Right cardiac atrium (tissue), 5 donors: Measurements from ENCODE around the gene LRRC9. TPM values are rescaled to one million over a fixed set of nuclear protein-coding genes. Genes with fewer than 3 reads are reported as not detected.
"Not testable (repeated sequence)": the region's sequence is repeated elsewhere in the genome, so short reads cannot be mapped to it uniquely, and the experiment has no call there.

Experiments
- ATAC-seq, 2 donors: fragments of 200-7000 bp; cut with Tn5 transposase; one replicate each; pipeline versions ENCODE4 v1.8.0 to v1.9.1; 2020; ENCODE audit warnings: moderate library complexity in 2 of 2, mild to moderate bottlenecking in 1 of 2
- DNase-seq, 3 donors: peaks; one replicate each; pipeline ENCODE4 v3.0.0-alpha.2; 2020
- H3K27ac ChIP-seq: one replicate; pipeline ENCODE4 v1.5.1; 2013; ENCODE audit warnings: mild to moderate bottlenecking, low read length, control low read depth, moderate library complexity
- H3K27me3 ChIP-seq: one replicate; pipeline ENCODE4 v1.6.1; 2013; ENCODE audit not compliant: control insufficient read depth, insufficient read depth
- H3K4me1 ChIP-seq: one replicate; pipeline ENCODE4 v1.6.1; 2013; ENCODE audit warnings: low read length; ENCODE audit not compliant: control insufficient read depth, insufficient read depth
- H3K4me3 ChIP-seq: one replicate; pipeline ENCODE4 v1.5.1; 2013; ENCODE audit warnings: low read length, control low read depth
- H3K9me3 ChIP-seq: one replicate; pipeline ENCODE4 v1.6.1; 2013; ENCODE audit warnings: low read length; ENCODE audit not compliant: control insufficient read depth
- WGBS: extraction: QIAGEN DNeasy Blood & Tissue Kit; methylation state at CpG from one replicate; pipeline ENCODE4 v1.1.7; 2013; 5-methylcytosine and 5-hydroxymethylcytosine counted together
- intact Hi-C, 4 donors: fragments of 100-400 bp; cut with DNase I; formaldehyde crosslinking; loops; one replicate each; pipeline versions ENCODE4 v1.11.0 to v1.14.0; 2022 to 2023
- polyA plus RNA-seq: library from polyadenylated mRNA; stranded (reverse); fragments of 200-250 nt; gene quantifications from one replicate; pipeline ENCODE4 v1.2.3, GENCODE V29; 2013
- total RNA-seq, 4 donors: library from RNA; stranded (reverse); fragmentation: NEBNext Ultra II Directional; extraction: Animal tissue kit (Norgen Biotek cat#: 25700); gene quantifications; one replicate each; pipeline ENCODE4 v1.2.1, GENCODE V29; 2021
- donor health status: healthy with polysubstance abuse.
- donor health status: DM: no; HTN: yes; CAD: no.
- donor health status: DM: no; HTN: no; CAD: no.
- donor health status: DM: no; HTN: yes; CAD: no; lungs with severe emphysema.
- donor health status: DM: yes; HTN: yes; CAD: no.

LRRC9 gene
- total and polyA plus RNA-seq, 5 donors: 0.07 to 0.18 TPM; not detected in 3

DNA sequence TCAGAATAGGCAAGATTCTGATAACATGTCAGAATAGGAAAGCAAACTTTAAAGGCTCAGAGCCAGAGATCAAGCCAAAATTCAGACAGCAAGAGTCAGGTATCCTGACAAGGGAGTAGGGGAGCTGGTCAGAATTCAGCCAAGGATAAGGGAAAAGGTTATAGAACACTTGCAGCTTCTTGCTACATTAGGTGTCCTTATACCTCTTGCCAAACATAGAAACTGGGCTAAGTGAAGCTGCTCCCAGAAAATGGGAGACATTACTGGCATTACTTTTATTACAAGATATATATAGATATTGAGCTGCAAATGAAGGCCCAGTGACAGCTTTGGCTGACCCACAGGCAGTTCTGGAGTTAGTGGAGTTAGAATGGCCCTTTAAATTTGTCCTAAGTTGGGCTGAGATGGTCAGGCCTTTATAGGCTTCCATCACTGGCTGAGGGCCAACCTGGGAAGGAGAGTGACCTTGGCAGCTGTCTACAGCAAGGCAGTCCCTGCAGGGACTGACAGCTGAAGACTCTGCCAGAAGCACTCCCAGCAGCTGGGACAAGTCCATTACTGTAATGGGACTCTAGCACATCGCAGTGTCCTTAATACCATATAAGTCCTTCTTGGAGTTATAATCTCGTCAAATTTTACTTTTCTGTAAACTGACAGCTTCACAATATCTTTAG, 83.0 kb downstream of the LRRC9 start:
- Histone ChIP-seq H3K4me1 (no peaks in the 10 kb centered on the region), H3K4me3 (no peak overlapping the region), H3K27ac (peak overlapping the region; percentile 33), H3K27me3 (no peaks in the 10 kb centered on the region), H3K9me3 (no peaks in the 10 kb centered on the region)
- WGBS: 26% methylated on average over 2 of the region's 2 CpGs
- DNase-seq: peak; percentile 80 to 89 (median 88)
- peak; percentile 97 to 100 for ATAC-seq
- intact Hi-C loops: no loop called here

DNA sequence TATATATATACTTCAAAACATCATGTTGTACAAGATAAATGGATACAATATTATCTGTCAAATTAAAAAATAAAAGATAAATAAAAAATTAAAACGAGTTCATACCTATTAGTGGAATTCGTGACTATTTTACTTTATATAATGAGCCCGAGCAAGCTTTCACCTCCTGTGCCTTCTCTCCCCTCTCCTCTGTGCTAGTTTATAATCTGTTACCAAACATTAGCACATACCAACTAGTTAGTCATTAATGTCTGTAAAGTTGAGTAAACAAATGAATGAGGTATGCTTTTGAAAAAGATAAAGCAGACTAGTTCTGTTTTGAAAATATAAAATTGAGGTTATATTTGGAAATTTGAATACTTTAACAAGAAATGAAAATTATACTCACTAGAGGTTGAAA, 84.0 kb downstream of the LRRC9 start:
- no peak for DNase-seq
- intact Hi-C loops: no loop called here
- no peak for ATAC-seq
- Histone ChIP-seq H3K9me3 (no peaks in the 10 kb centered on the region), H3K4me1 (no peaks in the 10 kb centered on the region), H3K27me3 (no peaks in the 10 kb centered on the region), H3K4me3 (no peak overlapping the region), H3K27ac (no peak overlapping the region)
- WGBS: 69% methylated on average over 3 of the region's 3 CpGs

DNA sequence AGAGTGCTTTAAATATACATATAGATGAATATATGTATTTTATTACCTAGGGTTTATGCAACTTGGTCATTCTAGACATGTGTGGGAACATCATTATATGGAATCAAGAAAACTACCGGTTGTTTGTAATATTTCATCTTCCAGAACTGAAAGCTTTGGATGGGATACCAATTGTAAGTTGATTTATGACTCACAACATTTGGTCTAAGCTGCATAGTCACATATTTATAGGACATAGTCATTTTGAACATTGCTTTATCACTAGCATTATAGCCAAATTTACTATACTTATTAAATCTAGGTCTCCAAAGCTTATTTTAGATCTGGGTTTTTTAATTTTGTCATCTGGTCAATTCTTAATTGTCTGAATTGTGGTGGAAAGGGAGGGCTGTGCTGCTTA, 88.1 kb downstream of the LRRC9 start:
- Histone ChIP-seq H3K4me1 (no peaks in the 10 kb centered on the region), H3K27me3 (no peaks in the 10 kb centered on the region), H3K9me3 (no peaks in the 10 kb centered on the region), H3K4me3 (no peak overlapping the region), H3K27ac (no peak overlapping the region)
- ATAC-seq (no peak), DNase-seq (no peak)
- WGBS: 64% methylated on average over 1 of the region's 1 CpG
- intact Hi-C loops: no loop called here

DNA sequence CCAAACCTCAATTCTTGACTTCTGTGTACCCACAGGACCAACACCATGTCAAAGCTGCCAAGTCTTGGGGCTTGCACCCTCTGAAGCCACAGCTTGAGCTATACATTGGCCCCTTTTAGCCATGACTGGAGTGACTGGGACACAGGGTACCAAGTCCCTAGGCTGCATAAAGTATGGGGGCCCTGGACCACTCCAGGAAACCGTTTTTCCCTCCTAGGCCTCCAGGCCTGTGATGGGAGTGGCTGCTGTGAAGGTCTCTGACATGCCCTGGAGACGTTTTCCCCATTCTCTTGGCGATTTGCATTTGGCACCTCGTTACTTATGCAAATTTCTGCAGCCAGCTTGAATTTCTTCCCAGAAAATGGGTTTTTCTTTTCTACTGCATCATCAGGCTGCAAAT, 90.3 kb downstream of the LRRC9 start:
- H3K27ac ChIP-seq, DNase-seq, H3K4me3 ChIP-seq, intact Hi-C loops, H3K27me3 ChIP-seq, H3K4me1 ChIP-seq, ATAC-seq, H3K9me3 ChIP-seq: not testable (repeated sequence)
- 47% methylated on average over 4 of the region's 4 CpGs for WGBS

DNA sequence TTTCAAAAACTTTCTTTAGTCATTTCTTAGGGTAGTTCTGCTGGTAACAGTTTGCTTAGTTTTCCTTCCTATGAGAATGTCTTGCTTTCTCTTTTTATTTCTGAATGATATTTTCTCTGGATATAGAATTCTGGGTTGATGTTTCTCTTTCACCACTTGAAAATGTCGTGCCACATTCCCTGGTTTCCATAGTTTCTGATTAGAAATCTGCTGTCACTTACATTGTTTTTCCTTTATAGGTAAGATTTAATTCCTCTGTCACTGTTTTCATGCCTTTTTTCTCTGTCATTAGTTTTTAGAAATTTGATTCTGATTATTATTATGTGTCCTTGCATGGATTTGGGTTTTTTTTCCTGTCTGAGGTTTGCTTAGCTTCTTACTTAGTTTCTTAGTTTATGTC, 94.5 kb downstream of the LRRC9 start:
- WGBS: 65% methylated on average over 1 of the region's 1 CpG
- no peak overlapping the region for H3K4me3 ChIP-seq
- no peaks in the 10 kb centered on the region for H3K4me1 ChIP-seq
- no peaks in the 10 kb centered on the region for H3K9me3 ChIP-seq
- H3K27ac ChIP-seq: no peak overlapping the region
- intact Hi-C loops: no loop called here
- H3K27me3 ChIP-seq: no peaks in the 10 kb centered on the region
- ATAC-seq (no peak), DNase-seq (no peak)

DNA sequence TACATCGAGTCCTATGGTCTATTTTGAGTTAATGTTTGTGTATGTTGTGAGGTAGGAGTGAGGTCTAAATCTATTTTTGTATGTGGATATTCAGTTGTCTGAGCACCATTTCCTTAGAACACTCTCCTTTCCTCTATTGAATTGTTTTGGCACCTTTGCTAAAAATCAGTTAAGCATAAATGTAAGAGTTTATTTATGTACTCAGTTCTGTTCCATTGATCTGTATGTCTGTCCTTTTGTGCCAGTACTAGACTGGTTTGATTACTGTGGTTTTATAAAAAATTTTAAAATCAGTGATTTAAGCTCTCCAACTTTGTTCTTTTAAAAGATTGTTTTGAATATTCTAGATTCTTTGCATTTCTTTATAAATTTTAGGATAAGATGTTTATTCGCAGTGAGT, 101.7 kb downstream of the LRRC9 start:
- ATAC-seq: no peak

DNA sequence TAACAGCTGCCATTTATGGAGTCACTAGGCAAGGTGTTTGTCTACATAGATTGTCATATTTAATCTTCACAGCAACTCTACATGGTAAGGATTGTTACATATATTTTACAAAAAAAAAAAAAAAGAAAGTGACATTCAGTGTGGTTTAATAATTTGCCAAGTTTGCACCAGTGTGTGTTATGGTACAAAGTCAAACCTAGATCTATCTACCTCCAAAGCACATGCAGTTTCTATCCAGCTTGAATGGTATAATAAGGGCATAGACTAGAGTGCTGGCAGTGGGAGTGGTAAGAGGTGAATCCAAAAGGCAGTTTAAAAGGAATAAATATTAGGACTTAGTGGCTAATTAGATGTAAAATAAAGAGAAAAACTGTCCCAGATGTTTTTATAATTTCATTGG, 105.6 kb downstream of the LRRC9 start:
- no peak overlapping the region for H3K27ac ChIP-seq
- no peaks in the 10 kb centered on the region for H3K27me3 ChIP-seq
- intact Hi-C loops: no loop called here
- no peaks in the 10 kb centered on the region for H3K4me1 ChIP-seq
- DNase-seq (no peak), ATAC-seq (no peak)
- H3K9me3 ChIP-seq: no peaks in the 10 kb centered on the region
- H3K4me3 ChIP-seq: no peak overlapping the region

More for the DNA sequence above, 101.7 kb downstream of the LRRC9 start:
- no peak for DNase-seq
- Histone ChIP-seq H3K27ac (no peak overlapping the region), H3K4me3 (no peak overlapping the region), H3K4me1 (no peaks in the 10 kb centered on the region), H3K27me3 (no peaks in the 10 kb centered on the region), H3K9me3 (no peaks in the 10 kb centered on the region)
- WGBS: 74% methylated on average over 2 of the region's 2 CpGs
- intact Hi-C loops: no loop called here

DNA sequence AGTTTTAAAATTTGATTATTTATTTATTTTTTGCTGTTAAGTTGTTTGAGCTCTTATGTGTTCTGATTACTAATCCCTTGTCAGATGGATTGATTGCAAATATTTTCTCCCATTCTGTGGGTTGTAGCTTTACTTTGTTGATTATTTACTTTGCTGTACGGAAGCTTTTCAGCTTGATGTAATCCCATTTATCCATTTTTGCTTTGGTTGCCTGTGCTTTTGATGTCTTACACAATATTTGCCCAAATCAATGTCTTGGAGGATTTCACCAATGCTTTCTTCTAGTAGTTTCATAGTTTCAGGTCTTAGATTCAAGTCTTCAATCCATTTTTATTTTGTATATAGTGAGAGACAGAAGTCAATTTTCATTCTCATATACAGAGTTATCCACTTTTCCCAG, 115.2 kb downstream of the LRRC9 start:
- Histone ChIP-seq H3K4me1 (no peaks in the 10 kb centered on the region), H3K9me3 (no peaks in the 10 kb centered on the region), H3K4me3 (no peak overlapping the region), H3K27me3 (no peaks in the 10 kb centered on the region), H3K27ac (no peak overlapping the region)
- ATAC-seq: no peak
- intact Hi-C loops: no loop called here
- DNase-seq: no peak
- 88% methylated on average over 1 of the region's 1 CpG for WGBS

DNA sequence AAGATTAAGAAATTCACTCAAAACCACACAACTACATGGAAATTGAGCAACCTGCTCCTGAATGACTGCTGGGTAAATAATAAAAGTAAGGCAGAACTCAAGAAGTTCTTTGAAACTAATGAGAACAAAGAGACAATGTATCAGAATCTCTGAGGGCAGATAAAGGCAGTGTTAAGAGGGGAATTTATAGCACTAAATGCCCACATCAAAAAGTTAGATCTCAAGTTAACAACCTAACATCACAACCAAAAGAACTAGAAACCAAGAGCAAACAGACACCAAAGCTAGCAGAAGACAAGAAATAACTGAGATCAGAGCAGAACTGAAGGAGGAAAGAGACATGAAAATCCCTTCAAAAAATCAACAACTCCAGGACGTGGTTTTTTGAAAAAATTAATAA, 128.0 kb downstream of the LRRC9 start:
- H3K27ac ChIP-seq, H3K4me3 ChIP-seq, H3K9me3 ChIP-seq, intact Hi-C loops, ATAC-seq, H3K27me3 ChIP-seq, DNase-seq, H3K4me1 ChIP-seq: not testable (repeated sequence)
- 52% methylated on average over 1 of the region's 1 CpG for WGBS

DNA sequence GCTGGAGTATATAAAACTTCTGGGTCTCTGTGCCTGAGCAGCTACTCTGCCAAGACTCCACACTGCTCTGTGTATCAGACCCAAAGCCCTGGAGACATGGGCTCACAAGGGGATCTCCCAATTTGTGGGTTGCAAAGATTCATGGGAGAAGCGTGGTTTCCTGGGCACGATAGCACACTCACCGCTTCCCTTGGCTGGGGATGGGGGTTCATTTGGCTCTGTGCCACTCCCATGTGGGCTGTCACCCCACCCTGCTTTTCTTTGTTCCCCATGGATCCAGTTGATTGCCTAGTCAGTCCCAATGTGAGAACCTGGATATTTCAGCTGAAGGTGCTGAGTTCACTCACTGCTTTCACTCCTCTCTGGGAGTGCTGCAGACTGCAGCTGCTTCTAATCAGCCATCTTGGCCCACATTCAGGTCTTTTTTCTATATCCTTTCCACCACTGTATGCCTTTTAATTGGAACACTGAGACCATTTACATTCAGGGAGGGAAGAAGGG, 131.8 kb downstream of the LRRC9 start:
- ATAC-seq: peak in 1 of 2 donors; percentile 45
- Histone ChIP-seq H3K27ac (no peak overlapping the region), H3K4me1 (no peaks in the 10 kb centered on the region), H3K4me3 (no peak overlapping the region), H3K27me3 (no peaks in the 10 kb centered on the region), H3K9me3 (no peaks in the 10 kb centered on the region)
- 43% methylated on average over 3 of the region's 3 CpGs for WGBS
- intact Hi-C loops: no loop called here
- peak in 2 of 3 donors; percentile 19 to 29 for DNase-seq

DNA sequence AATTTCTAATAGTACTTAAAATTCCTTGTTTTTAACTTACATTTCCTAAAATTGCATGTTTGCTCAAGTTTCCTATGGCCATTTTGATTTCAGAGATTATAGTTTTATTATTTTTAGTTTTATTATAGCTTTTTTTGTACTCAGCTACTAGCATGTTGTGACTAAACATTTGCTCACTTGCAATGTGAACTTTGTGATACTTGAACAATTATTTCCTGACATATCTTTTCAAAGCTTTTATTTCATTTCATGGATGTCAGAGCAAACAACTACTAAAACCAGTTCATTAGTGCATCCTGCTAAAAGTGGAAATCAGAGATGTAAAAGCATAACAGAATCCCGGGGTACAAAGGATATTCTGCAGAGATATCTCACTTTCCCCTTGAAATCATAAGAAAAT, 138.1 kb downstream of the LRRC9 start:
- ATAC-seq: no peak
- WGBS: 71% methylated on average over 1 of the region's 1 CpG
- no peak for DNase-seq
- H3K4me3 ChIP-seq: no peak overlapping the region
- H3K4me1 ChIP-seq: no peaks in the 10 kb centered on the region
- intact Hi-C loops: no loop called here
- H3K27me3 ChIP-seq: no peaks in the 10 kb centered on the region
- no peak overlapping the region for H3K27ac ChIP-seq
- no peaks in the 10 kb centered on the region for H3K9me3 ChIP-seq

DNA sequence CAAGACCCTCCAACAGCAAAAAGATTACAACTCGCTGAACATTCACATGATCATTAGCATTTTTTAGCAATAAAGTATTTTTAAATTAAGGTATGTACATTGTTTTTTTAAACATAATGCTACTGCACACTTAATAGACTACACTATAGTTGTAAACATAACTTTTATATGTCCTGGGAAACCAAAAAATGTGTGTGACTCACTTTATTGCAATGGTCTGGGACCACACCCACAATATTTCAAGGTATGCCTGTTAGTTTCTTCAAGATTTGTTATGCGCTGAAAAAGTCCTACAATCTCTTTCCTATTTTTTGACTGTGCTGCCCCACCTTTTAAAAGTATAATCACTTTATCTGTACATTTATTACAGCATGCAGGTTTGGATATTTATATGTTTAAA, 141.4 kb downstream of the LRRC9 start:
- Histone ChIP-seq H3K27me3 (no peaks in the 10 kb centered on the region), H3K4me1 (no peaks in the 10 kb centered on the region), H3K9me3 (no peaks in the 10 kb centered on the region), H3K4me3 (no peak overlapping the region), H3K27ac (no peak overlapping the region)
- intact Hi-C loops: loop anchor here in 2 of 4 donors (10.0 kb wide), 2 partner anchors 123 to 503 kb away; no protein-coding TSS in a partner anchor
- DNase-seq (no peak), ATAC-seq (no peak)
- 84% methylated on average over 2 of the region's 2 CpGs for WGBS
